OCI-LY3 (cell line): Measurements from ENCODE around the gene SLC25A42.

Experiments used
- CTCF ChIP-seq: fragments of 200-600, 300-600 bp; sonication (generic); IDR thresholded peaks from 2 replicates; pipeline ENCODE4 v1.5.1; 2014; ENCODE audit warnings: antibody characterized with exemption, low read length, low read depth
- EZH2phosphoT487 ChIP-seq: fragments of 200-600 bp; shearing (Covaris generic); IDR thresholded peaks from 2 replicates; pipeline ENCODE4 v1.6.1; 2018; ENCODE audit warnings: antibody characterized with exemption, mixed run types, low read depth

- TF ChIP-seq CTCF: no peak
- TF ChIP-seq EZH2phosphoT487: no peak
Observed at GRCh38 chr19:19146865-19147264, 83.1 kb downstream of the SLC25A42 start.
